Stimulated activated CD8-positive, alpha-beta memory T cell treated with anti-CD3 and anti-CD28 coated beads, Interleukin-4, amount 100 ng/mL, for 24 hours (primary cell): ENCODE results near the gene DUS1L.

Experiments used
- DNase-seq: peaks from one replicate; pipeline ENCODE4 v3.0.0-alpha.2; 2020; ENCODE audit warnings: low read depth

The DUS1L gene

GRCh38 chr17:82012640-82013295, 52.8 kb downstream of the DUS1L start:
- no peak for DNase-seq

- DNase-seq, result no peak
Observed at GRCh38 chr17:82012261-82012639, 53.4 kb downstream of the DUS1L start.

- DNase-seq, result no peak
Observed at GRCh38 chr17:82011617-82012187, 53.9 kb downstream of the DUS1L start.

- no peak for DNase-seq
Observed at GRCh38 chr17:82010575-82011525, 54.8 kb downstream of the DUS1L start.

GRCh38 chr17:82009413-82009812, 56.2 kb downstream of the DUS1L start:
- DNase-seq, result no peak

GRCh38 chr17:82008941-82009405, 56.6 kb downstream of the DUS1L start:
- DNase-seq, result no peak

GRCh38 chr17:82008258-82008940, 57.2 kb downstream of the DUS1L start:
- no peak for DNase-seq
